OCI-LY3 (cell line): ENCODE measurements around the gene MAGI1.

Experiments
- EZH2phosphoT487 ChIP-seq: fragments of 200-600 bp; shearing (Covaris generic); IDR thresholded peaks from 2 replicates; pipeline ENCODE4 v1.6.1; 2018; ENCODE audit warnings: antibody characterized with exemption, mixed run types, low read depth
- TF ChIP-seq, protein P1 (sequence below): fragments of 200-600, 300-600 bp; sonication (generic); IDR thresholded peaks from 2 replicates; pipeline ENCODE4 v1.5.1; 2014; ENCODE audit warnings: antibody characterized with exemption, low read length, low read depth

DNA sequence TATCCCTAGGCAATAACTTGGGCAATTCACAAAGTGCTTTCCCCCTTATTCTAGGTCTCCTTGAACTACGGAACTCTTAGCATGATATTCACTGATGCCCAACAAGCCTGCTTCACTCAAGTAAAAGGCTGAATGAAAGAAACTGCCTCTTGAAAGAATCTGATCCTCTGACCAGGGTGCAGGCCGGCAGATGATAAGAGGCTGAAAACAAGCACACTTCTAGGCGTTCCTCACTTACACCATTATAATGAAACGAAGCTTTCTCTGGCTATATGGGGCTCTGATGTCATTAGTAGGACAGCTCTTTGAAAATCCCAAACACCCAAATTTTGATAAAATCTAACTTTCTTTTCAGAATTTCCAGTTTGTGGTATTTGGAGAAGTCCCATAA, 28.4 kb downstream of the MAGI1 start:
- TF ChIP-seq, protein P1, sequence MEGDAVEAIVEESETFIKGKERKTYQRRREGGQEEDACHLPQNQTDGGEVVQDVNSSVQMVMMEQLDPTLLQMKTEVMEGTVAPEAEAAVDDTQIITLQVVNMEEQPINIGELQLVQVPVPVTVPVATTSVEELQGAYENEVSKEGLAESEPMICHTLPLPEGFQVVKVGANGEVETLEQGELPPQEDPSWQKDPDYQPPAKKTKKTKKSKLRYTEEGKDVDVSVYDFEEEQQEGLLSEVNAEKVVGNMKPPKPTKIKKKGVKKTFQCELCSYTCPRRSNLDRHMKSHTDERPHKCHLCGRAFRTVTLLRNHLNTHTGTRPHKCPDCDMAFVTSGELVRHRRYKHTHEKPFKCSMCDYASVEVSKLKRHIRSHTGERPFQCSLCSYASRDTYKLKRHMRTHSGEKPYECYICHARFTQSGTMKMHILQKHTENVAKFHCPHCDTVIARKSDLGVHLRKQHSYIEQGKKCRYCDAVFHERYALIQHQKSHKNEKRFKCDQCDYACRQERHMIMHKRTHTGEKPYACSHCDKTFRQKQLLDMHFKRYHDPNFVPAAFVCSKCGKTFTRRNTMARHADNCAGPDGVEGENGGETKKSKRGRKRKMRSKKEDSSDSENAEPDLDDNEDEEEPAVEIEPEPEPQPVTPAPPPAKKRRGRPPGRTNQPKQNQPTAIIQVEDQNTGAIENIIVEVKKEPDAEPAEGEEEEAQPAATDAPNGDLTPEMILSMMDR: no peak
- TF ChIP-seq EZH2phosphoT487: no peak
